ENCODE results near the gene CALML4.
"Not testable (repeated sequence)": the region's sequence is repeated elsewhere in the genome, so short reads cannot be mapped to it uniquely, and the experiment has no call there.

Gene CALML4

GRCh38 chr15:68204776-68205557 lies at the start of gene CALML4:
Gene CALML4 (minus strand): TSS chr15:68205332. CDS start chr15:68205247, 85 bp downstream.
- DNase-seq (ENCODE audit: low read depth), result no peak

- no peak for DNase-seq (ENCODE audit: low read depth)
Observed at GRCh38 chr15:68252925-68253534, 47.9 kb upstream of the CALML4 start.

GRCh38 chr15:68249058-68249713 lies 44.1 kb upstream of the CALML4 start:
- no peak for DNase-seq (ENCODE audit: low read depth)

- DNase-seq (ENCODE audit: low read depth), result no peak
Observed at GRCh38 chr15:68244235-68244634, 39.1 kb upstream of the CALML4 start.

GRCh38 chr15:68241088-68241935 lies 36.2 kb upstream of the CALML4 start:
- no peak for DNase-seq (ENCODE audit: low read depth)

- DNase-seq (ENCODE audit: low read depth), result no peak
Observed at GRCh38 chr15:68239025-68239424, 33.9 kb upstream of the CALML4 start.

GRCh38 chr15:68235022-68235421 lies 29.9 kb upstream of the CALML4 start:
- DNase-seq (ENCODE audit: low read depth), result no peak

GRCh38 chr15:68234520-68234919 lies 29.4 kb upstream of the CALML4 start:
- DNase-seq (ENCODE audit: low read depth), result not testable (repeated sequence)

- DNase-seq (ENCODE audit: low read depth), result no peak
Observed at GRCh38 chr15:68234060-68234459, 28.9 kb upstream of the CALML4 start.

- DNase-seq (ENCODE audit: low read depth), result no peak
Observed at GRCh38 chr15:68232937-68233336, 27.8 kb upstream of the CALML4 start.

- DNase-seq (ENCODE audit: low read depth), result no peak
Observed at GRCh38 chr15:68232449-68232848, 27.3 kb upstream of the CALML4 start.

- no peak for DNase-seq (ENCODE audit: low read depth)
Observed at GRCh38 chr15:68231102-68231818, 26.1 kb upstream of the CALML4 start.

GRCh38 chr15:68230157-68231100 lies 25.3 kb upstream of the CALML4 start:
- DNase-seq (ENCODE audit: low read depth), result no peak

GRCh38 chr15:68229386-68230156 lies 24.4 kb upstream of the CALML4 start, which contains the start of gene CLN6:
Gene CLN6 (minus strand): TSS chr15:68229728. CDS start chr15:68229584, 144 bp downstream.
- peak; percentile 67 for DNase-seq (ENCODE audit: low read depth)

GRCh38 chr15:68228971-68229385 lies 23.8 kb upstream of the CALML4 start:
- no peak for DNase-seq (ENCODE audit: low read depth)

GRCh38 chr15:68228143-68228970 lies 23.2 kb upstream of the CALML4 start:
- no peak for DNase-seq (ENCODE audit: low read depth)

GRCh38 chr15:68227643-68228142 lies 22.6 kb upstream of the CALML4 start:
- DNase-seq (ENCODE audit: low read depth), result no peak

GRCh38 chr15:68225442-68225841 lies 20.3 kb upstream of the CALML4 start:
- DNase-seq (ENCODE audit: low read depth), result not testable (repeated sequence)
